Dendritic cell treated with granulocyte-macrophage colony-stimulating factor and Interleukin-4, amounts not matched to agents 40 ng/mL and 50 ng/mL, for 4 days (primary cell): ENCODE results near the gene CCDC188.

Experiments
- H3K27ac Mint-ChIP-seq: one replicate; pipeline ENCODE4 v1.8.0; 2022; ENCODE audit warnings: mild to moderate bottlenecking, mixed read lengths
- H3K27me3 Mint-ChIP-seq: one replicate; pipeline ENCODE4 v1.8.0; 2022; ENCODE audit warnings: mild to moderate bottlenecking, mixed read lengths
- H3K36me3 Mint-ChIP-seq: one replicate; pipeline ENCODE4 v1.8.0; 2022; ENCODE audit warnings: low read depth, mixed read lengths
- H3K4me1 Mint-ChIP-seq: one replicate; pipeline ENCODE4 v1.8.0; 2022; ENCODE audit warnings: low read depth, mixed read lengths
- H3K4me3 Mint-ChIP-seq: one replicate; pipeline ENCODE4 v1.8.0; 2022; ENCODE audit warnings: mild to moderate bottlenecking, moderate library complexity, mixed read lengths
- H3K9me3 Mint-ChIP-seq: one replicate; pipeline ENCODE4 v1.8.0; 2022; ENCODE audit warnings: mixed read lengths
- intact Hi-C: fragments of 100-400 bp; cut with micrococcal nuclease; formaldehyde crosslinking; loops from one replicate; pipeline ENCODE4 v1.15.0; 2022

CCDC188 gene

DNA sequence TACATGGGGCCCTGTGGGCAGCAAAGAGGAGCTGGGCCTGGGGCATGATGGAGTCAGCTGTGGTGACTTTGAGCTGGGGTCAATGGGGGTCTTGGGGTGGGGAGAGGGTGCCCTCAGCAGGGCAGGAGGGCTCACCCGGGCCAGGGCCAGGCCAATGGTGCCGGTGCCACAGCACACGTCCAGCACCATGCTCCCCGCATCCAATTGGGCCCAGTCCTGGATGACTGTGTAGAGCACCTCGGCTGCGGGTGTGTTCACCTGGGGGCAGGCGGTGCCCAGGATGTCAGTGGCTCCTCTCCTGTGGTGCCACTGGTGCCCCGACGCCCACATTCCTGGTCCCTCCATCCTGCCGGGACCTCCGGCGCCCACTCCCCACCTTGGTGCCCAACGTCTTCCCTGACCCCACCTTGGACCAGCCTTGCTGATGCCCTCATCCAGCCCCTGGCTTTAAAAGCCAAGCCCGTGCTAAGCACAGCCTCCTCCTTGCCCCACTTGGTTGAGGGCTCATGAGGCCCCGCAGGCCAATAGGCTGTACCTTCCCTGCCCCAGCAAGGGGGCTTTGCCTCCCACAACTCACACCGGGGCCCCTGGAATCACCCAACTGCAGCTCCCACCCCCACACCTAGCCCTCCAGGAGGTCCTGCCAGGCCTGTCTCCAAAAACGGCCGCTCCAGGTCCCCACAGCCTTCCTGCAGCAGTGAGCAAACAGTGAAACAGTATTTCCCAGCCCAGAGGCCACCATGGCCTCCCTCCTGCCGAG lies 37.1 kb downstream of the CCDC188 start:
- intact Hi-C loops: no loop called here
- Mint-ChIP-seq H3K4me1 (peaks cover 29% of the 10 kb centered on the region), H3K9me3 (no peaks in the 10 kb centered on the region), H3K36me3 (peaks cover 84% of the 10 kb centered on the region), H3K4me3 (no peak overlapping the region), H3K27me3 (no peaks in the 10 kb centered on the region), H3K27ac (peak overlapping the region; percentile 18)

DNA sequence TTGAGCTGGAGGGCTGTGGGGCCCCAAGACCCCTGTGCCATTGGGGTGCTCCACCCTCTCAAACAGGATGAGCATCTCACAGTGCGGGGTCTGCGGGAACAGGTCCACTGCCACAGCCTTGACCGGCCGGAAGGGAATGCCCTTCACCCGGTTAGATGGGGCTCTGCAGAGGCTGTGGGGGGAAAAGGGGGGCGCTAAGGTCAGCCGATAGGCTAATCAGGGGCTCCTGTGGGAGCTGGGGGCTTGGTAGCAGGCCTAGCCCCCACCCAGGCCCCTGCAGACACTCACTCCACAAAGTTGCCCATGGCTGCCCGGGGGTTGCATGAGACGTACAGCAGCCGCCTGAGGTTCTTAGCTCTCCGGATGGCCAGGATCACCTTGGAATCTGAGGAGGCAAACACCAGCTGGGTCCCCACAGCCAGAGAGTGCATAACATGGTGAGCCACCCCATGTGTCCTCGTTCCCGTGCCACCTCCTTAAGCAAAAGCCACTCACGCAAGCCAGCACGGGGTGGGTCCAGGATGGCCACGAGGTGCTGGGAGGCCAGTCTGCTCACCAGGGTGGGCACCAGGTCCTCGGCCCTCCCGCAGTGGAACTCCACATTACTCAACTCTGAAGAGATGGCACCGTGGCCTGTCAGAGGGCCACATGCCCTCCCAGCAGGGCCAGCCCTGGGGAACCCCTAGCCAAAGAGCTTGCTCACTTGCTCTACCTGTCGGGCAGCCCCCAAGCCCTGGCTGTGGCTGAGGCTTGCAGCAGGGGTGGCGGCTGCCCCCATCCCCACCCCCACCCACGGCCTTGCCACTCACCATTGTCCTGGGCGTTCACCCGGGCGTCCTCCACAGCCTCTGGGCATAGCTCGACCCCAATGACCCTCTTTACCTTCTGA lies 38.0 kb downstream of the CCDC188 start:
- H3K4me1 Mint-ChIP-seq: peaks cover 27% of the 10 kb centered on the region
- no peaks in the 10 kb centered on the region for H3K9me3 Mint-ChIP-seq
- H3K36me3 Mint-ChIP-seq: peaks cover 91% of the 10 kb centered on the region
- H3K27me3 Mint-ChIP-seq: no peaks in the 10 kb centered on the region
- no peak overlapping the region for H3K27ac Mint-ChIP-seq
- H3K4me3 Mint-ChIP-seq: no peak overlapping the region
- intact Hi-C loops: no loop called here

DNA sequence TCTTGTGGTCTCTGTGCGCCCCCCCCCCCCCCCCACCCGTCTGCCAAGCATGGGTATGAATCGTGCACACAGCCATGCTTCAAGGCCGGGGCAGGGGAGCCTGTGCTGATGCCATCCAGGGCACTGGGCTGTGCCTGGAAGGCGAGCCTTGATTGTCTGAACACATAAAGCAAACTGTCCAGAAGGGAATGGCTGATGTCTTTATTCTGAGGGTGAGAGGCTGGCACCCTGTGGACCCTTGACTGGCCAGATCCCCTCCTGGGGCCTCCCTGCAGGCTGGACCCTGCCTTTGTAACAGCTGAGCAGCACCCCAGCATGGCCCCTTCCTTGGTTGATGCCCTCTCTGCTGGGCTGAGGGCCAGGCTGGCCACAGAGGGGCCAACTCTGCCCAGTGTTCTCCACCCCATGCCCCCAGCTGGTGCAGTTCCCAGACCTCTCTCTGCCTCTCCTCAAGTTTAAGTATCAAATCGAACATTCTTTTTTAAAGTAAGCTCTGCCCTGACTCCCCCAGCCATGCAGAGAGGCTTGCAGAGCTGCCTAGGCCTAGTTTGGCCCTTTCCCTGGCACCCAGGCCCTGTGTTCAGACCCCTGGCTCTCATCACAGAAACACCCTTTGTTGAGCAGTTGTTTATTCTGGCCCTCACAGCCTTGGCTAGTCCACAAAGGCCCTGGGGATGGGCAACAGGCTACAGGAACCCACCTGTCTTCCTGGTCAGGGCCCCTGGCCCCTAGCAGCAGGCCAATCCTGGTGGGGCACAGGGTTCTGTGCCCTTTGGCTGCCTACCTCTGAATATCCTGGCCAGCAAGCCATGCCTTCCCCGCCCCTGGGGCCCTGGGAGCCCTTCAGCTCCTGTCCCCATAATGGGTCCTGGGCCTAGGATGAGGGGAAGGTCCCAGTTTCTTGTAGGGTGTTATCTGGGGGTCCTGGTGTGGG lies 38.9 kb downstream of the CCDC188 start:
- Mint-ChIP-seq H3K27me3 (no peaks in the 10 kb centered on the region), H3K27ac (peak overlapping the region; percentile 64), H3K4me1 (peaks cover 27% of the 10 kb centered on the region), H3K36me3 (peaks cover 99% of the 10 kb centered on the region), H3K9me3 (no peaks in the 10 kb centered on the region), H3K4me3 (no peak overlapping the region)
- intact Hi-C loops: no loop called here

DNA sequence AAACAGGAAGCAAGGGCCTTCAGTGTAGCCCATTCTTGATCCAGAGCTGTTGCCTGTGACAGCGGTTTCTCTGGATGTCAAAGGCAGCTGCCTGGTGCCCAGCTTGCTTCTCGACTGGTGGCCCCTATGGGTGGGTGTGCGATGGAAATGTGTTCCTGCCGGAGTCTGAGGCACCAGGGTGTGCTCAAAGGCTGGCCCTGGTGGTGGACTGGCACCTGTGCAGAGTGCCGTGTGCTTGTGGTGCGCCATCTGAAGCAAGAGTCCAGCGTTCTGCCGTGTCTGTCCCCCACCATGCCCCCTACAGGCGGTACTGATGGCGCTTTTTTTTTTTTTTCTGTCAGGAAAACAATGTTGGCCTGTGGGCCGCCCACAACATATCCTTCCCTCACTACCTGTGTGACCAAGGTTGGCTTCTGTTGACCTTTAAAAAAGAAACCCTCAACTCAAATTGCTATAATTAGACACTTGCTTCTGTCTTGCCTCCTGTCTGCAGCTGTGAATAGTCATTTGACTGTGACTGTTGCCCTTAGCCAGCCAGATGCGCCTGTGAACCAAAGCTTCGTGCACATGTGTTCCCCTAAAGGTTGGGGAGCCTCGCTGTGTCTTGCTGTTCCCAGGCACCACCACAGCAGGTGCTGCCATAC lies 39.7 kb downstream of the CCDC188 start:
- Mint-ChIP-seq H3K4me1 (peaks cover 21% of the 10 kb centered on the region), H3K36me3 (peaks cover 99% of the 10 kb centered on the region), H3K9me3 (no peaks in the 10 kb centered on the region), H3K4me3 (no peak overlapping the region), H3K27me3 (no peaks in the 10 kb centered on the region), H3K27ac (no peak overlapping the region)
- intact Hi-C loops: no loop called here

DNA sequence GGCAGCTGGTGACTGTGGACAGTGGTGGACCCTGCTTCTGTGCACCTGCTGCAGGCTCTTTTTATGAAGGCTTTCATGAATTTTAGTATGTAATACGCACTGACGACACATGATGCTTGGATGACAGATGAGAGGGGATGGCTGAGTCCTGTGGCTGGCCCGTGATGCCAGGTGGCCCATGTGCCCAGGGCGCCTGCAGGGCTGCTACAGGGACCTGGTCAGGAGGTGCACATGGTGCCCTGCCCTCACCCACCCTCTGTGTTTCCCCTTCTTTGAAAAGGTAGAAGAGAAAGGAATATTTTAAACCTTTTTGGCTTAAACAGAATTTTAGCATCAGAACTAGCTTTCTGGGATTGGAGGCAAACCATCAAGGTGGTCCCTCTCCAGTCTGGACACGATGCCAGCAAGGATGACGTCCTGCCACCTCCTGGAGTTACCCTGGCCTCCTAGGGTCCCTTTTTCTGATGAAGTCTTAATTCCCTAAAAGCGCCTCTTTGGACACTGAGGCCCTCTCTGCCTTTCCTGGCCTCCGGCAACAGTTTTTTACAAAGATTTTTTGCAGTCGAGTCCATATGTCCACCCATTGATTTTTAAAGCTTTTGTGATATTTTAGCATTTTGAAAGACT lies 40.4 kb downstream of the CCDC188 start:
- Mint-ChIP-seq H3K4me3 (no peak overlapping the region), H3K27me3 (no peaks in the 10 kb centered on the region), H3K27ac (no peak overlapping the region), H3K36me3 (peaks cover 100% of the 10 kb centered on the region), H3K9me3 (no peaks in the 10 kb centered on the region), H3K4me1 (peaks cover 14% of the 10 kb centered on the region)
- intact Hi-C loops: no loop called here

DNA sequence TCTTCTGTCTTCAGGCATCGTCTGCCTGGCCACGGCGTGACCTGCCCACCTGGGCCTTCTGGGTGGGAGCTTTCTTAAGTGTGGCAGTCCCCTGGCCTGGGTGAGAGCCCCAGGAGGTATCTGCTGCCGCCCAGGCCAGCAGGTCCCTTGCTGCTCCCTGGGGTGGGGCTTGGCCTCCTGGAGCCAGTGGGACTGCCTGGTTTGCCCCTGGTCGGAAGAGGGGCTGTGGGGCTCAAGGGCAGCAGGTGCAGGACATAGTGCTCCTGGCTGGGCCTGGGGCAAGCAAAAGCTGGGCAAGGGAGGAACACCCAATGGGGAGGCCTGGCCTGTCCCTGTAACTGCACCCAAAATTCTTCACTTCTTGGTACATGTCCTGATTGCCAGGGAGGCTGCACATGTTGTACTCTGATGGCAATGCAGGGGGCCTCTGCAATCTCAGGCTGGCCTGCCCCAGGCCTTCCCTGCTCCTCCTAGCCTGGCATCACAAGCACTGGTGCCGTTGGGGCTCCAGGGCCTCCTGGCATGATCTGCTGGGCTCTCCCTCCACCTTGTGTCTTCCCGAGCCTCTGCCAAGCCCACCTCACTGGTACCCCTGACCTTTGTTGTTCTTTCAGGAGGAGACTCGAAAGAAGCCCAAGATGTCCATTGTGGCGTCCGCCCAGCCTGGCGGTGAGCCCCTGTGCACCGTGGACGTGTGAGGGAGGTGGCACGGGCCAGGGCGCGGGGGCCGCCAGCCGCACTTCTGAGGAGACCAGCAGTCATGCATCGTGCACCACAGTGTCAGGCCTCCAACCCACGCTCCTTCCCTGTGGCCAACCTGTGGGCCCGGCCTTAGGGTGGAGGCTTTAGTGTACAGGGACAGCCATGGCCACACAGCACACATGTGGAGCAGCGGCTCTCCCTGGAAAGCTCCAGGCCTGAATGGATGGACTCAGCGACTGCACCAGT lies 41.2 kb downstream of the CCDC188 start:
- H3K36me3 Mint-ChIP-seq: peaks cover 100% of the 10 kb centered on the region
- H3K27ac Mint-ChIP-seq: no peak overlapping the region
- no peaks in the 10 kb centered on the region for H3K9me3 Mint-ChIP-seq
- no peak overlapping the region for H3K4me3 Mint-ChIP-seq
- no peaks in the 10 kb centered on the region for H3K27me3 Mint-ChIP-seq
- intact Hi-C loops: no loop called here
- peaks cover 8% of the 10 kb centered on the region for H3K4me1 Mint-ChIP-seq

DNA sequence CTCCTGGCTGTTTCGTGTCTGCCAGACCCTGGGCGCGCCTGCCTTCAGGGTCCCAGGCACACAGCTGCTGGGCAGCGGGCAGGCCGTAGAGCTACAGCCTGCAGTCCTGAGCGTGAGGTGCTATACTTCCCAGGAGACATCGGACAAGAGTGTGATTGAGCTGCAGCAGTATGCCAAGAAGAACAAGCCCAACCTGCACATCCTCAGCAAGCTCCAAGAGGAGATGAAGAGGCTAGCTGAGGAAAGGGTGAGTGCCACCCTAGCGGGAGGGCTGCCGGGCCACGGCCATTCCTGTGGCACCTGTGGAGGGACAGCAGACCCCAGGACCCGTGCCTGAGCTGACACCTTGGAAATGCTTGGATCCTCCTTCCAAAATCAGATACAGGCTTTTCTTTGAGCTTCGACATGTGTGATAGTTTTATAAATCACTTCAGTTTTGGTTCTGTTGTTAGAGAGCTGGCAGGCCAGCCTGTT lies 42.1 kb downstream of the CCDC188 start:
- H3K4me3 Mint-ChIP-seq: no peak overlapping the region
- intact Hi-C loops: no loop called here
- no peak overlapping the region for H3K27ac Mint-ChIP-seq
- no peaks in the 10 kb centered on the region for H3K9me3 Mint-ChIP-seq
- H3K27me3 Mint-ChIP-seq: no peaks in the 10 kb centered on the region
- peaks cover 100% of the 10 kb centered on the region for H3K36me3 Mint-ChIP-seq
- H3K4me1 Mint-ChIP-seq: no peaks in the 10 kb centered on the region

DNA sequence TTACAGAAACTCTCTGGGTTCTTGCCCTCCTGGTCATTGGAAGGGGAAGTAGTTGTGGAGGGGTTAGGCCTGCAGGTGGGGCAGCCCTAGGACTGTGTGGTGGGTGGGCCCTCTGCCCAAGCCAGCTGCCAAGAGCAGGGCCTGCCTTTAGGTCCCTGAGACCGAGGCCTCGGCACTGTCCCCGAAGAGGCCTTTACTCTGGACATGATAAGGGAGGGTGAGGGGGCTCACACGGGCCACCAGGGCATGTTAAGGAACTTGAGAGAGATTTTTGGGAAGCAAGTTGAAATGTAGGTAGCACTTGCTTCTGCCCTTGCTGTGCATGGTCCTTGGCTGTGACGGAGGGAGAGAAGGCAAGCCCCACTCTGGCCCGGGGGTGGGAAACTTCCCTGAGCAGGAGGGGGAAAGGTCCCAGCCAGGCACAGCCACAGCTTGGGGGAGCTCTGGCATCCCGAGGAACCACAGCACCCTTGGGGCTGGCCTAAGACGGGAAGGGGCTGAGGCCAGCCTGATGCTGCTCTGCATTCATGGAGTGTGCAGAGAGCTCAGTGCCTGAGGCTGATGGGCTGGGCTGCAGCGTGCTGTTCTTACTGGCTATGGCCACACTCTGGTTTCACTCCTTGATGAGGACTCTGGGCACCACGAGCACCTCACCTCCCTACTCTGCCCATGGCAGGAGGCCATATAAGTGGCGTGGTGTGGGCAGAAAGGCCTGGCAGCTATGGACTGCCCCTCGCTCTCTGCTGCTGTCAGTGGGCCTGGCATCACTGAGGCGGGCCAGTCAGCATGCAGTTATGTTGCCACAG lies 42.7 kb downstream of the CCDC188 start:
- no peaks in the 10 kb centered on the region for H3K27me3 Mint-ChIP-seq
- no peaks in the 10 kb centered on the region for H3K4me1 Mint-ChIP-seq
- peaks cover 100% of the 10 kb centered on the region for H3K36me3 Mint-ChIP-seq
- H3K27ac Mint-ChIP-seq: no peak overlapping the region
- no peak overlapping the region for H3K4me3 Mint-ChIP-seq
- intact Hi-C loops: no loop called here
- H3K9me3 Mint-ChIP-seq: no peaks in the 10 kb centered on the region

DNA sequence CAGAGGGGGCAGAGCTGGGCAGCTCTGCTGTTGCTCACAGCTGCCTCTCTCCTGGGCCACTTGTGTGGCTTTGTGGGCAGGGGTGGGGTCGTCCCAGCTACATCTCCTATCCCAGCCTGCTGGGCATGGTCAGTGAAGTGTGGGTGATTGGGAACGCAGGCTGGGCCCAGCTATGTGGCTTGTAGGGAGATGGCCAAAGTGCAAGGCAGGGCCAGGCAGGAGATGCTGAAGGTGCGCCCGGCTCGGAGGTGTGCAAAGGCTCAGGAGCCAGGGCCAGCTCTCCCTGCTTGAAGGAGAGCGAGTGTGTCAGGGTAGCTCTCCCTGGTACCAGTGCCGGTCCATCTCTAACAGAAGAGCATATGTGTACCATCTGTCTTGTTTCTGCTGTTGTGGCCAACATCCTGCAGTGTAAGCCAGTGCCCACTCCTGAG lies 43.4 kb downstream of the CCDC188 start:
- H3K27ac Mint-ChIP-seq: no peak overlapping the region
- H3K9me3 Mint-ChIP-seq: no peaks in the 10 kb centered on the region
- intact Hi-C loops: no loop called here
- peaks cover 100% of the 10 kb centered on the region for H3K36me3 Mint-ChIP-seq
- no peaks in the 10 kb centered on the region for H3K4me1 Mint-ChIP-seq
- no peak overlapping the region for H3K4me3 Mint-ChIP-seq
- H3K27me3 Mint-ChIP-seq: no peaks in the 10 kb centered on the region

DNA sequence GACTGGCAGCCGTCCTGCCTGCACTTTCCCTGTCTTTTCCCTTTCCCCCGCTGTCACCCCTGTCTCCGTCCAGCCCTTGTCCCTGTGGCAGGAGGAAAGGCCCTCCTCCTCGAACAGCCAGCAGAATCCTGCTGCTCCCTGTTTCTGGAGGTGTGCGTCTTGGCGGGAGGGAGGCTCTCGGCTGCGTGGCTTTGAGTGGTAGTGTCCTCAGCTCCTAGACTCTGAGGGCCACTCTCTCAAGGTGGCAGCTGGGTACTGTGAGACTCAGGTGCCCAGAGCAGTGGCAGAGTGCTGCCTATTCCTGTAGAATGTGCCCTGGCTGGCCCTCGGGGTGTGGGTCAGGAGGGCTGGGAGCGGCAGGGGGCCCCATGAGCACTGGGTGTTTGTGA lies 44.0 kb downstream of the CCDC188 start:
- H3K4me3 Mint-ChIP-seq: no peak overlapping the region
- H3K36me3 Mint-ChIP-seq: peaks cover 100% of the 10 kb centered on the region
- no peaks in the 10 kb centered on the region for H3K27me3 Mint-ChIP-seq
- peaks cover under 1% of the 10 kb centered on the region for H3K4me1 Mint-ChIP-seq
- H3K9me3 Mint-ChIP-seq: no peaks in the 10 kb centered on the region
- no peak overlapping the region for H3K27ac Mint-ChIP-seq
- intact Hi-C loops: no loop called here

DNA sequence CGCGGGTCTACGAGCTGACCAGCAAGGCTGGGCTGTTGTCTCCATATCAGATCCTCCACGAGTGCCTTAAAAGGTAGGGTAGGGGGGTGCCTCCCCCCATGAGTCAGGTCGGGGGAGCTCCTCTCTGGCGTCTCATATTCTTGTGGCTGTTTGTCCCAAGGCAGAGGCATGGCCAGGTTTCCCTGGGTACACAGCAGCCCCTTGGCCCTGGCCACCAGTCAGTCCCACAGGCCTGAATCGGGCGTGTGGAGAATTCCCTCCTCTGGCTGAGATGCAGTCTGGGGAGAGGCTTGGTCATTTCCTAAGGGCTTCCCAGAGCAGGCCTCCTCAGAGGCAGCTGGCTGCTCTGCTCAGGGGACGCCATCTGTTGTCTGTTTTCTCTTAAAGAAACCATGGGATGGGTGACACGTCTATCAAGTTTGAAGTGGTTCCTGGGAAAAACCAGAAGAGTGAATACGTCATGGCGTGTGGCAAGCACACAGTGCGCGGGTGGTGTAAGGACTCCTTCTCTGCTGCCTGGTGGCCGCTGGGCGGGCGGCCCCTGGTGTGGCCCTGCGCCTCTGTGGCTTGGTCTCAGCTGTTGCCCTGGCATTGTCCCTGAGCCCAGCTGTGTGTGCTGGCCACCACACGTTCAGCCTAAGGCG lies 44.5 kb downstream of the CCDC188 start:
- Mint-ChIP-seq H3K9me3 (no peaks in the 10 kb centered on the region), H3K27me3 (no peaks in the 10 kb centered on the region), H3K4me3 (no peak overlapping the region), H3K36me3 (peaks cover 100% of the 10 kb centered on the region), H3K27ac (no peak overlapping the region), H3K4me1 (peaks cover 5% of the 10 kb centered on the region)
- intact Hi-C loops: no loop called here
